HL-60 (cell line): ENCODE measurements around the gene MAST3.

Experiments used
- DNase-seq, 2 experiments: peaks; one replicate each; pipeline ENCODE4 v3.0.0-alpha.2; 2010 to 2020; ENCODE audit warnings: low read depth in 1 of 2, low spot score in 1 of 2
- H3K27ac ChIP-seq: fragments of 250-450 bp; sonication (Bioruptor Pico); replicated peaks from 2 replicates; pipeline ENCODE4 v1.5.1; 2020; ENCODE audit warnings: mild to moderate bottlenecking, moderate library complexity
- H3K27me3 ChIP-seq: fragments of 250-450 bp; sonication (Bioruptor Pico); 2 replicates; pipeline ENCODE4 v1.5.1; 2021; ENCODE audit warnings: mild to moderate bottlenecking, moderate library complexity; ENCODE audit not compliant: insufficient read depth, poor library complexity, severe bottlenecking
- H3K4me3 ChIP-seq: replicated peaks from 2 replicates; pipeline ENCODE4 v1.5.1; 2011; ENCODE audit warnings: mild to moderate bottlenecking, control low read depth, low read length; ENCODE audit not compliant: insufficient read depth
- GABPA ChIP-seq: IDR thresholded peaks from 2 replicates; pipeline ENCODE4 v1.6.1; 2012; ENCODE audit warnings: low read depth
- POLR2AphosphoS5 ChIP-seq: IDR thresholded peaks from 2 replicates; pipeline ENCODE4 v1.6.1; 2012; ENCODE audit warnings: low read depth
- REST ChIP-seq: IDR thresholded peaks from 2 replicates; pipeline ENCODE4 v1.6.1; 2012; ENCODE audit warnings: low read depth; ENCODE audit not compliant: insufficient replicate concordance
- SPI1 ChIP-seq: IDR thresholded peaks from 2 replicates; pipeline ENCODE4 v1.6.1; 2012; ENCODE audit warnings: low read depth, mild to moderate bottlenecking, borderline replicate concordance
- TF ChIP-seq, protein P1 (sequence below): IDR thresholded peaks from one replicate; pipeline ENCODE4 v1.5.1; 2011; ENCODE audit warnings: low read length, control low read depth, inconsistent platforms; ENCODE audit not compliant: insufficient read depth

Gene MAST3

DNA sequence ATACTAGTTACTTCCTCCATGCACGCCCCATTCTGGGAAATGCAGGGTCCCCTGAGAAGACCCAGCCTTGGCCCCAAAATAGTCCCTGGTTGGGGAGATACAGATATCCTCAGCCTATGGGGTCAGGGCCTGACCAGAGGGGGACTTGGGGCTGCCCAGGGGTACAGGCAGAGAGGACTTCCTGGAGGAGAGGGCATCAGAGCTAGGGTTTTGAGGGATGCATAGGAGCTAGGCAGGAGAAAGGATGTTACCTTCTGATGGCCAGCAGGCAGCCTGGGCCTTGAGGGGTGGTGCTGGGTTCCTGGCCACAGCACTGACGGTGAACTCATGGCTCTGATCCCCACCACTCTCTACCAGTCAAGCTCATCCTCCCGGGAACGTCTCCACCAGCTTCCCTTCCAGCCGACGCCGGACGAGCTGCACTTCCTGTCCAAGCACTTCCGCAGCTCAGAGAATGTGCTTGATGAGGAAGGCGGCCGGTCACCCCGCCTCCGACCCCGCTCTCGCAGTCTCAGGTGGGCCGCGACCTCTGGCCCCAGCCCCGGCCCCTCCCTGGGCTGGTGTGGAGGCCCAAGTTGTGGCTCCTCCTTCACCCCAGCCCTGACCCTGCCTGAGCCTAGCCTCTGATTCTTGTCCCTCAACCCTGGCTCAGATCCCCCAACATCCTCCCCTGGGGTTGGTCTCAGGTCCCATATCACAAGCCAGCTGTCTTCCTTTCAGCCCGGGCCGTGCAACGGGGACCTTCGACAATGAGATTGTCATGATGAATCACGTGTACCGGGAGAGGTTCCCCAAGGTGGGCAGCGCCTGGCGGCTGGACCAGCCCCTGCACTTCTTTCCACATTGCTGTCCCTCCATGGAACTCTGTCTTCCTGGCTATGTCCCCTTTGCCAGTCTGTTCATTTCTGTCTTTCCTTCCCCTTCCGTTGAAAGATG, 25.6 kb downstream of the MAST3 start:
- Histone ChIP-seq H3K4me3 (peak overlapping the region; percentile 34), H3K27ac (peak overlapping the region; percentile 51), H3K27me3 (no peaks in the 10 kb centered on the region)
- DNase-seq: peak; percentile 57 to 58
- TF ChIP-seq SPI1 (peak; percentile 64; the same call in 1 of the 2 replicates), REST (no peak), POLR2AphosphoS5 (no peak), GABPA (peak; percentile 50; the same call in 1 of the 2 replicates)

DNA sequence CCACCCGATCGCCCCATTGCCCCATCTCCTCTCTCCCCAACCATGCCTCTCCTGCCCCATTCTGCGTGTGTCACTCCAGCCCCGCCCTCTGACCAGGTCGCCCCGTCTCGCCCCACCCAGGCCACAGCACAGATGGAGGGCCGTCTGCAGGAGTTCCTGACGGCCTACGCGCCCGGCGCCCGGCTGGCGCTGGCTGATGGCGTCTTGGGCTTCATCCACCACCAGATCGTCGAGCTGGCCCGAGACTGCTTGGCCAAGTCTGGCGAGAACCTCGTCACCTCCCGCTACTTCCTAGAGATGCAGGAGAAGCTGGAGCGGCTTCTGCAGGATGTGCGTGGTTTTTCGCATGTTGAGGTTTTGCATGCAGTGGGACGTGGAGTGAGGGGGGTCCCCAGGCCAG, 26.2 kb downstream of the MAST3 start:
- DNase-seq: no peak
- H3K4me3 ChIP-seq: no peak overlapping the region
- H3K27ac ChIP-seq: no peak overlapping the region
- TF ChIP-seq POLR2AphosphoS5 (no peak), SPI1 (no peak), GABPA (no peak), REST (no peak)
- TF ChIP-seq, protein P1, sequence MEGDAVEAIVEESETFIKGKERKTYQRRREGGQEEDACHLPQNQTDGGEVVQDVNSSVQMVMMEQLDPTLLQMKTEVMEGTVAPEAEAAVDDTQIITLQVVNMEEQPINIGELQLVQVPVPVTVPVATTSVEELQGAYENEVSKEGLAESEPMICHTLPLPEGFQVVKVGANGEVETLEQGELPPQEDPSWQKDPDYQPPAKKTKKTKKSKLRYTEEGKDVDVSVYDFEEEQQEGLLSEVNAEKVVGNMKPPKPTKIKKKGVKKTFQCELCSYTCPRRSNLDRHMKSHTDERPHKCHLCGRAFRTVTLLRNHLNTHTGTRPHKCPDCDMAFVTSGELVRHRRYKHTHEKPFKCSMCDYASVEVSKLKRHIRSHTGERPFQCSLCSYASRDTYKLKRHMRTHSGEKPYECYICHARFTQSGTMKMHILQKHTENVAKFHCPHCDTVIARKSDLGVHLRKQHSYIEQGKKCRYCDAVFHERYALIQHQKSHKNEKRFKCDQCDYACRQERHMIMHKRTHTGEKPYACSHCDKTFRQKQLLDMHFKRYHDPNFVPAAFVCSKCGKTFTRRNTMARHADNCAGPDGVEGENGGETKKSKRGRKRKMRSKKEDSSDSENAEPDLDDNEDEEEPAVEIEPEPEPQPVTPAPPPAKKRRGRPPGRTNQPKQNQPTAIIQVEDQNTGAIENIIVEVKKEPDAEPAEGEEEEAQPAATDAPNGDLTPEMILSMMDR: no peak
- H3K27me3 ChIP-seq: no peaks in the 10 kb centered on the region

DNA sequence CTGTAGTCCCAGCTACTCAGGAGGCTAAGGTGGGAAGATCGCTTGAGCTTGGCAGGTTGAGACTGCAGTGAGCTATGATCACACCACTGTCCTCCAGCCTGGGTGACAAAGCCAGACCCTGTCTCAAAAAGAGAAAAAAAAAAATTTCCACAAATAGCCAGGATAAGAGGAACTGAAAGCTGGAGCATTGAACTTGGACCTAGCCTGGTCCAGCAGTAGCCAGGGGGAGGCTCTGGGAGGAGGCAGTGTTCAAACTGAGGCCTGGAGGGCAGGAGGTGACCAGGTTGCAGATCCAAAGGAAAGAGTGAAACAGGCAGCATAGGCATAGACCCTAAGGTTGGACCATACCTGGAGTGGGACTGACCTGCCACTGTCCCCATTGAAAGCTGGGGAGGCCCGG, 28.5 kb downstream of the MAST3 start:
- TF ChIP-seq REST: no peak
- no peak for TF ChIP-seq SPI1
- Histone ChIP-seq H3K27me3 (no peaks in the 10 kb centered on the region), H3K4me3 (no peak overlapping the region), H3K27ac (no peak overlapping the region)
- no peak for DNase-seq

- TF ChIP-seq REST: no peak
- TF ChIP-seq POLR2AphosphoS5: peak; percentile 56; the same call in 1 of the 2 replicates
- peak overlapping the region; percentile 75 for H3K27ac ChIP-seq
- no peaks in the 10 kb centered on the region for H3K27me3 ChIP-seq
- peak; percentile 67 to 91 for DNase-seq
- H3K4me3 ChIP-seq: no peak overlapping the region
Measured at GRCh38 chr19:18128044-18128443, 30.5 kb downstream of the MAST3 start.
